Endothelial cell of umbilical vein (primary cell): ENCODE results near the gene QRFP.

Source experiments
- EZH2 ChIP-seq: IDR thresholded peaks from 2 replicates; pipeline ENCODE4 v1.6.1; 2012; ENCODE audit warnings: borderline replicate concordance, low read depth, mild to moderate bottlenecking, moderate library complexity, low read length, inconsistent platforms; ENCODE audit not compliant: severe bottlenecking
- POLR2A ChIP-seq: IDR thresholded peaks from 2 replicates; pipeline ENCODE4 v1.6.1; 2012; ENCODE audit warnings: low read depth, mild to moderate bottlenecking, control low read depth, low read length

DNA sequence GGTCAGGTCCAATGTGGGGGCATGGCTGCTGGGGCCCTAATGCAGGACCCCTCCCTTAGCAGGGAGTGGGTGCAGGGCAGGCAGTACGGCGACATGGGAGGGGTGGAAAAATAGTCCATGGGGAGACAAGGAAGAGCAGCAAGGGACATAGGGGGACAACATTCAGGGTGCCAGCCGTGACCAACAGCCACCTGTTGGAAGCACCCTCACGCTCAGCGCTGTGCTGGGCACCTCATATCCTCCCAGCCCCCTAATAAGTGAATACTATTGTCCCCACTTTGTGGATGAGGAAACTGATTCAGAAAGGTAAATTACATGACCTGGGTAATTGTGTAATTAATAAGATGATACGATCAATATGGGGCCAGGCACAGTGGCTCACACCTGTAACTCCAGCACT lies 45.5 kb upstream of the QRFP start:
- TF ChIP-seq EZH2 (no peak), POLR2A (no peak)
